HCEC 1CT (cell line): ENCODE results near the gene EGFL7.

Experiments used
- DNase-seq: peaks from one replicate; pipeline ENCODE4 v3.0.0-alpha.2; 2017

The EGFL7 gene

DNA sequence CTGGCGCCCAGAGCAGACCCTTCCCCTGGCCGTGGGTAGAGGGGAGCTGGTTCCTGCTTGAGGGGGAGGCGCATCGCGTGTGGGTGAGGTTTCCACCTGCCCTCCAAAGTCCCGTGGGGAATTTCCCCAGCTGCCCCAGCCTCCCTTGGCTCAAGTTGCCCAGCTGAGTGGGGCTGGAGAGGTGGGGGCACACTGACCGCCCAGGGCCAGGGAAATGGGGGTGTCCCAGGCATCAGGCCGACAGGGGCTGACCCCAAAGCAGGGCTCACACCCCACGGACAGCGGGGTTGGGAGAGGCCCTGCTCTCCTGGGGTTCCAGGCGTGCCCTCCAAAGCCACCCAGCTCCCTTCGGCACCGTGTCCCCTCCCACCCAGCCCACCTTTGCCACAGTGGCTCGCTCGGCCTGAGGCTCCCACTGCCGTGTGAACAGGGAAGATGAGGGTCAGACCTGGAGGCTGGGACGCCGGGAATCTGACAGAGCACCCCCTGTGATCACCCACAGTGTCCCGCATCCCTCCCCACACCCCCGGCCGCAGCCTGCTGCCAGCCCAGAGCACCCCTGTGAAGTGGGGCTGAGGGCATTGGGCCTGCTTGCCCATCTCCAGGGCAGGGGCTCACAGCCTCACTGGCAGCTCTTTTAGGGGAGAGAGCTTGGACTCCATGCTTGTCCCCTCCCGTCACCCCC is 933 bp upstream of the EGFL7 start:
- DNase-seq: no peak

DNA sequence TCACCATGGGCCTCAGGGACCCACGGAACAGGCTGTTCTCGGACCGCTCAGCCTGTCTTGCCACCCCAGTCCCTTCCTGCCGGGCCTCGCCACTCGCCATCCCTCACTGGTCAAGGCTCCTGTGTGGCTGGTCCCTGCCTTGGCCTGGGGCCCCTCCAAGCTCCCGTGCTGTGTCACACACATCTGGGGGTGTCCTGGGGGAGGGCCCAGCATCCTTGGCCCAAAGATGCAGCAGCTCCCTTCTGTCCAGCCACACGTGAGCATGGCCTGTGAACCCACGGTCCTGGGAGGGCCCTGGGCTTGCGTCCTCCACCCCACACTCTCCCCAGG is 425 bp upstream of the EGFL7 start:
- DNase-seq: no peak

DNA sequence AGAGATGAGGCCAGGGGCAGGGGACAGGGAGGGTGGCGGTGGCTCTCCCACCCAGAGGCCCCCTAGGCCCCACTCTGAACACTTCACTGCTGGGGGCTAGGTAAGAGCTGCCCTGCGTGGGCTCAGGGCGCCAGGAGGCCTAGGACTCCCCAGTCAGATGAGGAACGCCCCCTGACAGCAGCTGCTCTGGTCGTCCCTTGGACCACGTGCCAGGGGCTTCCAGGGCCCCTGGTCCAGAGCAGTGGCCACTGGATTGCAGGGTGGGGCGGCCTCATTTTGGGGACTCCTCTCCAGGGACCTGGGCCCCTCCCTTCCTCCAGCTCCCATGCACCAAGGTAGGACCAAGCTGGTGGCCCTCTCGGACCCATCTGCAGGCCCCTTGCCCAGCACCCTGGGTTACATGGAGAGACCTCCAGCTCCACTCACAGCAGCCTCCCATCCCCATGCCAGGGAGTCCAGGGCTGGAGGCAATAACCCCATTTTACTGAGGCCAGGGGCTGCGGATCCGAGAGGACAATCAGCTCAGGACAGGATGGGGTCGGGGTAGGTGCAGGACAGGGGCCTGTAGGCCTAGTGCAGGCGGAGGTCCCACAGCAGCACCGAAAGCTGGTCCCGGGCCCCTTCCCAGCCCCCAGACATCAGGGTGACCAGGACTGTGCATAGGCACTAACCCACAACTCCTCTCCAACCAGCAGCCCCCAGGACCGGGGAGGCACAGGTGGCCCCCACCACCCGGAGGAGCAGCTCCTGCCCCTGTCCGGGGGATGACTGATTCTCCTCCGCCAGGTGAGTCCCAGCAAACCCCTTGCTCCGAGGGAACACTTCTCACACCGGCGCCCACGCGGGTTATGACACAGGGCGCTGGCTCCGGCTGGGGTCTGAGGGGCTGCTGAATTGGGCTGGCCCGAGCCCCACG is 1.5 kb downstream of the EGFL7 start:
- DNase-seq: no peak

DNA sequence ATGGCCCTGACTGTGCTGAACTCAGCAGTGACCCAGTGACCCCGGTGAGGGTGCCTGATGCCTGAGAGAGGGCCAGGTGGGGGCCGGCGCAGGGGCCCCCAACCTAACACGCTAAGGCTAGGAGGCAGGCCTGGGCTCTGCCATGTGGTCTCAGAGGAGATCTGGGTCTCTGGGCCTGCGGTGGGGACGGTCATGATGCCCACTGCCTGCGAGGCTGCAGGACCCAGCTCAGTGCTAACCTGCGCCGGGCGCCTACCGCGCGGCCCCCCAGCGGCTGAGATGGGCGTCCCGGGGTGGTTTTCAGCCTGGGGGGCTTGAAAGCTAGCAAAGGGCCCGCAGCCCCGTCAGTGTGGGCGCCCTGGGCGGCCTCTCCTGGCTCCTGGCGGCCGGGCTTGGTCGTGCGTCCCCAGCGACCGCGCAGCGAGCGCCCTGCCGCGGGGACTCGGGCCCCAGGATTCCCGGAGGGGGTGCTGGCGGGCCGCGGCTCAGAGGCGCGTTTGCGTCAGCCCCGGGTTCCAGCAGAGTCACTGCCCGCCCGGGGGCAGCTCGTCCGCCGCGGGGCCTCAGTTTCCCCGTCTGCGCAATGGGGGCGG is 2.5 kb downstream of the EGFL7 start:
- DNase-seq: no peak

DNA sequence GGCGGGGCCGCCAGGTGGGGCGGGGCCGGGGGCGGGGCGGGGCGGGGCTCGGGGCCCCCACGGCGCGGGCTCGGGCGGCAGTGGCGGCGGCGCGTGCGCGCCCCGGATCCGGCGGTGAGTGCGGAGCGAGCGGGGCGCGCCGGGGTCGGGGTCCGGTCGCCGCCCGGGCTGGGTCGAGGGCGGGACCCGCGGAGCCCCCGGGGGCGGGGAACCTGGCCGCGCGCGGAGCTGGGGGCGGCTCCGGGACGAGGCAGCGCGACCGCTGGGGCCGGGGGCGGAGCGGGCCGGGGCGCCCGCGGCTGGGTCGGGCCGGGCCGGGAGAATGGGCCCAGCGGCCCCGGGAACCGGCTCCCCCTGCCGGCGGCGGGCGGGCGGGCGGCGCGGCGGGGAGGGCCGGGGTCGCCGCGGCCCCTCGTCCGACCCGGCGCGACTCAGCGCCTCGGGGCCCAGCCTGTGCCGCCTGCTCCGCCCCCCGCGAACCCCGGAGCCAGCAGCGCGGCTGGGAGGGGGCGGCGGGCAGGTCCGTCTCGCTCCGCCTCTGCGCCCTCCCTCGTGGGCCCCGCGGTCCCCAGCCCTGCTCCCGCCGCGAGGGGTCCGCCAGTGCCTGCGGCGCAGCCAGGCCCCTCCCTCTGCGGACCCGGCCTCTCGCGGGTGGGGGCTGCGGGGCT is 3.1 kb downstream of the EGFL7 start:
- DNase-seq: no peak

DNA sequence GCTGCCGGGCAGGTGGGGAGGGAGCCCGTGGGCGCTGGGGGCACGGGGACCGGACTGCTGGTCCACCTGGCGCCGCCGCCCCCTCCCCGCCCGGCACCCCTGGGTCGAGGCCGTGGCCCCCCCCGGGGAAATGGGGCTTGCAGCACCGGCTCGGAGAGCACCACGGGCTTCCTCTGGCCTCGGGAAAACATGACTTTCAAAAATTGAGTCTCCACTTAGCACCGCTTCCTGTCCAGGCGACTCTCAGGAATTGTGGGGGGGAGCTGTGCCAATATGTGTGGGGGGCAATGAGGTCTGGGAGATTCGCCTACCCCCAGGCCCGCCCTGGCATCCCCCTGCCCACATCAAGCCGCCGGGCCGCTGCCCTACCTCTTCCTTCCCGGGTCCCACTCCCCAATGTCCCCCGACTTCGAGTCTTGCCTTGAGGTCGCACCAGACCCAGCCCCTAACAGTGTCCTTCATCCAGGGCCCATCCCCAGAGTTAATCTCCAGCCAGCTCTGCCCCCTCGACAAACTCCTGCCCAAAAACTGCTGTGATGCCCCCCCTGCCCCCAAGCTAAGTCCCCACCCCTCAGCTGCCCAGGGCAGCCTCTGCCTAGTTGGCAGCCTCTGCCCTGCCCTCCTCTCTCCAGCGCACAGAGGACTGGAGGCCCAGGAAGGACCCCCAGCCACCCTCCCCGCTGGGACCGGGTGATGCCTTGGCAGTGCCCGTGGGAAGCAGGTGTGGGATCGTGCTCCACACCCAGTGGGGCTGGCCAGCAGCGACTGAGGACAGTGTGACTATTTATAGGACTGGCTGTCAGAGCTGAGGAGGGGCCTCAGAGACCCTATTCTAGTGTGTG is 3.9 kb downstream of the EGFL7 start:
- no peak for DNase-seq

DNA sequence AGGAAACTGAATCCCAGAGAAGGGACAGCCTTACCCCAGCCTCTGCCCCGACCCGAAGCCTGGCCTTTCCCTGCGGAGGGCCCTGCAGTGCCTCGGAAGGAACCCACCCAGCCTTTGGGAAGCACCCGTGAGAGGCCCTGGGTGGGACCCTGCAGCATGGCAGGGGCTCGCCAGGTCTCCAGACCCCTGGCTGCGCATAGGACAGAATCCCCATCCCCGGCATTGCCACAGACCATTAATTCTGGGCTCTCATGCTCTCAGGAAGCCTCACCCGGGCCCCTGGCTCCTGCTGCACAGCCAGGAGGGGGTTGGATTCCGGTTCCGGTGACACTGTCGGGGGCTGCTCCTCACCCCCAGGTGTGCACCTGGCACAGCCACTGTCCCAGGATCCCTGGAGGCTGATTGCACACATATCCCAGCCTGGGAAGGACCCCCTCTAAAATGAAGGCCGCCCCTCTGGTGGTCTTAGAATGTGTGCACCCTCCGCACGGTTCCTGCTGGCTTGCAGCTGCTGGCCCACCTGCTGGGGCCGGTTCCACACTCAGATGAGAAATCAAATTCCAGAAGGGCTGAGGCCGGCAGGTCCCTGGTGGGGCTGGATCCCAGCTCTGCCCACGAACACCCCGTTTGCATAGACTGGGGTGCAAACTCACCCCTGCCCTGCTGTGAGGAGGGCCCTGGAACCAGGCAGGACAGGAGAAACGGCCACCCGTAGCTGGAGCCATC is 4.7 kb downstream of the EGFL7 start:
- DNase-seq: no peak

DNA sequence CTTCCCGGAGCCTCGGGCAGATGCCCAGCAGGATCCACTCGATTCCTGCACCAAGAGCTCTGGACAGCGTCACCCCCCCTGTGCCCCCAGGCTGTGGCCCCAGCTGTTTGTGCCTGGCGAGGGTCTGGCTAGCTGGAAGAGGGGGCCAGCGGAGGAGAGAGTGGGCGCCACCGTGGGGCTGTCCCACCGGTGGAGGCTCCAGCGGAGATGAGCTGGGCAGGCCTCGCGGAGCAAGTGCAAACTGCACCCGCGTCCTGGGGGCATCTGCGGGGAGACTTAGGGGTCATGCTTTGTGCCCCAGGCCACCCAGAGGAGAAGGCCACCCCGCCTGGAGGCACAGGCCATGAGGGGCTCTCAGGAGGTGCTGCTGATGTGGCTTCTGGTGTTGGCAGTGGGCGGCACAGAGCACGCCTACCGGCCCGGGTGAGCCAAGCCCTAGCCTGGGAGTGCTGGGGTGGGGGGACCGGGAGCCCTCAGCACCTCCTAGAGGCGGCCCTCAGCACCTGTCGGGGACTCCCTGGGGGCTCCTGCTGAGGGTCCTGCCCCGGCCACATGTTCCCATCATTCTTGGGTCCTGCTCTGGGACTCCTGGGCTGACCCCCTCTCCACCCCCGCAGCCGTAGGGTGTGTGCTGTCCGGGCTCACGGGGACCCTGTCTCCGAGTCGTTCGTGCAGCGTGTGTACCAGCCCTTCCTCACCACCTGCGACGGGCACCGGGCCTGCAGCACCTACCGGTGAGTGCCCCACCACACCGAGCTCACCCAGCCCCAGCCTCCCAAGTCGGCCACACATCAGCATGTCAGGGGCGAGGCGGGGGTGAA is 5.4 kb downstream of the EGFL7 start:
- no peak for DNase-seq

DNA sequence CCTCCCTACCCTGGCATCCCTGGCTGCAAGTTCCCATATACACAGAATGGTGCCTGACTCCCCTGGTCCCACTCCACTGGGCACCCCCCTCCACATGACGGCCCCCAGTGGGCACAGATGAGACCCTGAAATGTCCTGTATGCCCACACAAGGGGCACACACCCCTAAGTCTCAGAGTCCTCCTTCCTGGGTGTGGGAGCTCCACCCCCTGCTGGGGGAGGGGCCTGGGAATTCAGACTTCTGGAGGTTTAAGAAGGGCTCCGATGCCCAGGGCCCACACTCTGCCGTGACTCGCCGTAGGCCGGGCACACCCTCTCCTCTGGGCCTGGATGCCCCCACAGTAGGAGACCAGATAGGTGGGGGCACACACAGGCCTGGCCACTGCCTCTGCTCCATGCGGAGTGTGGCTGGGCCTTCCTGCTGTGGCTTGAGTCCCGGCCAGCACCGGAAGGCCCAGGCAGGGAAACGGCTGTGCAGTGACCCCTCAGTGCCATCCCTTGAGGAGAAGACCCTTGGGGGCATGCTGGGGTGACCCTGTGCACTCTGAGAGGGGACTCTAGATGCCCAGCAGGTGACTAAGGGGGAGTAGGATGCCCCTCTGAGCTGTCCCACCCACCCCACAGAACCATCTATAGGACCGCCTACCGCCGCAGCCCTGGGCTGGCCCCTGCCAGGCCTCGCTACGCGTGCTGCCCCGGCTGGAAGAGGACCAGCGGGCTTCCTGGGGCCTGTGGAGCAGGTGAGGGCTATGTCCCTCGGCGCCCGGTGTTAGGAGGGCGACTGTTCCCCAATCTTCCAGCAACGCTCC is 6.5 kb downstream of the EGFL7 start:
- no peak for DNase-seq

DNA sequence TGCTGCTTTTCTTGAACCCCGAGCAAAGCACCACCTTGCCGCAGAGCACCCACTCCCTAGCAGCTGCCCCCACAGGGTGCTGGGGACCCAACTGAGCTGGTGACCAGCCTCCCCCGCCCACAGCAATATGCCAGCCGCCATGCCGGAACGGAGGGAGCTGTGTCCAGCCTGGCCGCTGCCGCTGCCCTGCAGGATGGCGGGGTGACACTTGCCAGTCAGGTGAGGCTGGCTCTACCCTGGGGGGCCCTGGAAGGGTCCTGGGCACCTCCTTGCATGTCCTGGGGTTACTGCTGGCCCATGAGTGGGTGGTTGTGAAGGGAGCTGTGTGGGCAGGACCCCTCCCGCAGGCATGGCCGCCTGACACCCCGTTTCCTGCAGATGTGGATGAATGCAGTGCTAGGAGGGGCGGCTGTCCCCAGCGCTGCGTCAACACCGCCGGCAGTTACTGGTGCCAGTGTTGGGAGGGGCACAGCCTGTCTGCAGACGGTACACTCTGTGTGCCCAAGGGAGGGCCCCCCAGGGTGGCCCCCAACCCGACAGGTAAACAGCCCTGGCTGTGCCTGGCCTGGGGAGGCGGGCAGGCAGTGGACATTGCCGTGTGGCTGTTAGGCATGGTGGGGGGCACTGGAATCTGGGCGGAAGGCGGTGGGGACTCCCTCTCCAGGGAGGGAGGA is 7.2 kb downstream of the EGFL7 start:
- no peak for DNase-seq

DNA sequence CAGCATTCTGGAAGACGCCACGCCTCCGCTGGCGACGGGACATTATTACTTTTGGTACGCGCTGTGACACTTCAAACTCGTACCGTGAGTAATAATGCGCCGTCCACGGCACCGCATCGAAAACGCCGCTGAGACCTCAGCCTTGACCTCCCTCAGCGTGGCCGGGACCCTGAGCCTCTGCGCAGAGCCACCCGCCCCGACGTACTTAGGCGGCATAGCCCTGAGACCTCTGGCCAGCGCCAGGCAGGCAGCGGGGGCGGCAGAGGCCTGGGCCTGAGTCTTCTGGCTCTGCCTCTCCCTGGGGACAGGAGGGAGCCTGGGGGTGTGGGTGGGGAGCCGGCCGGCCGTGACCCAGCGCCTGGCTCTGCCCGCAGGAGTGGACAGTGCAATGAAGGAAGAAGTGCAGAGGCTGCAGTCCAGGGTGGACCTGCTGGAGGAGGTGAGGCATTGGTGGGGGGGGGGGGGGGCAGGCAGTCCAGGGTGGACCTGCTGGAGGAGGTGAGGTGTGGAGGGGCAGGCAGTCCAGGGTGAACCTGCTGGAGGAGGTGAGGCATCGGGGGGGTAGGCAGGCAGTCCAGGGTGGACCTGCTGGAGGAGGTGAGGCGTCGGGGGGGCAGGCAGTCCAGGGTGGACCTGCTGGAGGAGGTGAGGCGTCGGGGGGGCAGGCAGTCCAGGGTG is 8.0 kb downstream of the EGFL7 start:
- no peak for DNase-seq

DNA sequence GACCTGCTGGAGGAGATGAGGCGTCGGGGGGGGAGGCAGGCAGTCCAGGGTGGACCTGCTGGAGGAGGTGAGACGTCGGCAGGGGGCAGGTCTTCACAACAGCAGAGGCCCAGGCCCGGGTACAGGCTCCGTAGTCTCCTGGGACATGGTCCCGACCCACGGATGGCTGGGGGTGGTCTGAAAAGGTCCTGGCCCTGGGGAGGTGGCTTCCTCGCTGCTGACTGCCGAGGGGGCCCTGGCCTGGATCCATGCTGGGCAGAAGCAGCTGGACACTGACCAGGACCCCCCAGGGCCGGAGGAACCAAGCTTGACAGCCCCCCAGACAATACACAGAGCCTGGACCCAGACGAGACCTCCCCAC is 8.5 kb downstream of the EGFL7 start:
- DNase-seq: no peak

DNA sequence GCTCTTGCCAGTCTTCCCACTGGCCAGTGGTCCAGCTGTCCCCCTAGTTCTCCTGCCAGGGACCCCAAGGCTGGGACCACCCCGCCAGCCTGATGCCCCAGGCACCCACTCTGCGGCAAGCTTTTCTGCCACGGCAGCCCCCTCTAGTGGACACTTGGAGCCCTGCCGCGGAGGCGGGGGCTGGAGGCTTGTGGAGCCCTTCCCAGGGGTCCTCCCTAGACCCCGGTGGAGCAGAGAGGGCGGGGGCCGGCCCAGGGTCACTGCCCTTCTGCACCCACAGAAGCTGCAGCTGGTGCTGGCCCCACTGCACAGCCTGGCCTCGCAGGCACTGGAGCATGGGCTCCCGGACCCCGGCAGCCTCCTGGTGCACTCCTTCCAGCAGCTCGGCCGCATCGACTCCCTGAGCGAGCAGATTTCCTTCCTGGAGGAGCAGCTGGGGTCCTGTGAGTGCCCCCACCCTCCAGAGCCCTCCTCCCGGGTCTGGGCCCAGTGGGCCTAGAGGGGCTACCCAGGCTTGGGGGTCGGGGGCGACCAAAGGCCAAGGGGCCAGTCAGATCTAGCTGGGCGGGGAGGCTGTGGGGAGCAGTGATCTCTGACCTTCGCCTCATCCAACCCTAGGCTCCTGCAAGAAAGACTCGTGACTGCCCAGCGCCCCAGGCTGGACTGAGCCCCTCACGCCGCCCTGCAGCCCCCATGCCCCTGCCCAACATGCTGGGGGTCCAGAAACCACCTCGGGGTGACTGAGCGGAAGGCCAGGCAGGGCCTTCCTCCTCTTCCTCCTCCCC is 9.1 kb downstream of the EGFL7 start:
- DNase-seq: no peak

DNA sequence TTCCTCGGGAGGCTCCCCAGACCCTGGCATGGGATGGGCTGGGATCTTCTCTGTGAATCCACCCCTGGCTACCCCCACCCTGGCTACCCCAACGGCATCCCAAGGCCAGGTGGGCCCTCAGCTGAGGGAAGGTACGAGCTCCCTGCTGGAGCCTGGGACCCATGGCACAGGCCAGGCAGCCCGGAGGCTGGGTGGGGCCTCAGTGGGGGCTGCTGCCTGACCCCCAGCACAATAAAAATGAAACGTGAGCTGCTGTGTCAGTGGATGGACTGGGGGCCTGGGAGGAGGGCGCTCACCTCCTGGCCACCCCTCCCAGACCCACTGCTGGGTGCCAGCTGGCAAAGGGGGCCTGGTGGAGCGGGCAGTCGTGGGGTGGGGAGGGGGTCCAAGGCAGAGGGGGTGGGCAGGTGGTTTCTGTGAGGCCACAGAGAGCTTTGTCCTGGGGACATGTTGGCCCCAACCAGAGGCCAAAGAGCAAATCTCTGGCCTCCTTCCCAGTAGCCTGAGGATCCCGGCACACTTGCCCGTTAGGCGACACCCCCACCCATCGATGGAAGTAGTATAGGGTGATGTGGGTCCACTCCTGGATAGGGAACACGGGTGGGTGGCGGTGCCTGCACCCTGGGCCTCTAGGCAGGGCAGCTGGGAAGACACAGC is 9.8 kb downstream of the EGFL7 start:
- no peak for DNase-seq

DNA sequence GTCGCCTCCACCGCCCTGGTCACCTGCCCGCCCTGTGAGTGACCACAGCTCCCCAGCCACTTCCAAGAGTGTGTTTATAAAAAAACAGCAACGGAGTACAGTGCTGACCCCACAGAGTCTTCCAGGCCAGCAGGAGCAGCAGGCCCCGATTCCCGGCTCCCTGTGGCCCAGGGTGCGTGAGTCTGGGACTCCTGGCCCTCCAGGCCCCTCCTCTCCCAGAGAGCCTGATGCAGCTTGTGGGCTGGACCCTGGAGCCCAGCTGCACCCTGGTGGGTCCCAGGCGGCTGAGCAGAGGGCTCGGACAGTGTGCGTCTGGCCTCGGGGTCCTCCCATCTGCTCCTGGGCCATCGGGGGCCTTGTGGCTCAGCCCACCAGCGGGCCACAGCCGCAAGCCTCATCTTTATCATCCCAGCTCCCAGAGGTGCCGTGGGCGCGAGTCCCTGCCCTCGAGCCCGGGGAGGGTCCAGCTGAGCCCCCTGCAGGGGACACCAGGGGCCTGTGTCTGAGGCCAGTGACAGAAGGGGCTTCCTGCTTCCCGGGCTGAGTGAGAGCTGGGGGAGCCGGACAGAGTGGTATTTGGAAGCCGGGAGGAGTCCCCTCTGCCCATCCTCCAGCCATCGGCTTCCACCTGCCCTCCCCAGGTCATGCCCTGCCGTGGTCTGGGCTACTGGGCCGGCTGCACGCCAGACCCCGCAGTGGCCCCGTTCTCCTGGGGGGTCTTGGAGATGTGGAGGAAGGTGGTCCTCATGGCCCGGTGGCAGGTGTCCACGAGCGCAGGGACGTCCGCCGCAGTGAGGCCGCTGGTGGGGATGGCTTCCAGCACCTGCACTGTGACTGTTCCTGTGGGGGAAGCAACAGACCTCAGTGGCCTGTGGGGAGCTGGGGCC is 10.6 kb downstream of the EGFL7 start:
- no peak for DNase-seq

DNA sequence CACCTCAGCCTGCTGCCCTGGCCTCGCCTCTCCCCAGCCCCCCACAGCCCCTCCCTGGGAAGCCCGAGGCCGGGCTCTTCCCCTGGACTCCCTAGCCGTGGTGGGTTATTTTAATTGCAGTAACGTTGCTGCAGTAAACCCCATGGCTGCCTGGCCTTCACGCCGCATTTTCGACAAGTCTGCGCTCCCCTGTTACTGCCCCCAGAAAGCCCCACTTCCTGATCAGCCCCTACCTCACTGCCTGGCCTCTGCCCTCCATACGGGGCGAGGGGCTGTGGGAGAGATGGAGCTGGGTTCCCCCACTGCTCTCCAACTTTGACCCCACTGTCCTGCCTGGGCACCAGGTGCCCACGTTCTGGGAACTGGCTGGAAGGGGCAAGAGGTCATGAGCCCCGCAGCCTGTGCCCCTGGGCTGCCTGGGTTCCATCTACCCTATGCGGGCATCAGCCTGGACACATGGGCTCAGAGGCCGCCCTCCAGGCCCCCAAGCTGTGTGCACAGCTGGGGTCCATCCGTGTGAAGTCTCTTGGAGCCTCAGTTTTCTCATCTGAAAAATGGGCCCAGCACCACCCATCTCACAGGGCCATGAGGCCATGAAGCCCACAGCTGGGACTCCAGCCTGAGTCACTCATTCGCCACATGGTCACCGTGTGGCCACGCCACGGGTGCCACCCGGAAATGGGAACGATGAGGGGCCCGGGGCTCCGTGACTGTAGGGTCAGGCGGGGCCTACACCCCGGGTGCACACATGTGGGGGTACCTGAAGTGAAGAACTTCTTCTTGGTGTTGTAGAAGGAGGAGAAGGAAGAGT is 11.5 kb downstream of the EGFL7 start:
- DNase-seq: no peak
